H1 (cell line): ENCODE measurements around the gene ORMDL3. TPM values are rescaled to one million over a fixed set of nuclear protein-coding genes. Genes with fewer than 3 reads are reported as not detected.

Experiments
- CTCF ChIA-PET: fragments of 300-600 bp; sonication (Branson Sonifier 250); formaldehyde crosslinking; loops from one replicate; lab custom pipeline; 2021; ENCODE audit not compliant: partially characterized antibody; lab: Charles Lee
- POLR2A ChIA-PET: fragments of 300-600 bp; sonication (Branson Sonifier 250); formaldehyde crosslinking; loops from one replicate; lab custom pipeline; 2021; ENCODE audit warnings: inconsistent platforms; ENCODE audit not compliant: partially characterized antibody; lab: Charles Lee
- DNase-seq, 2 experiments: peaks; one replicate each; pipeline versions ENCODE4 v3.0.0 to v3.0.0-alpha.2; 2010 to 2022; ENCODE audit warnings: low spot score in 2 of 2, low read depth in 1 of 2, mixed read lengths in 1 of 2
- FAIRE-seq: peaks from 2 replicates; lab custom pipeline; 2011; peaks lifted over from hg19 to GRCh38; lab: Jason Lieb, UNC
- H2AFZ ChIP-seq: 2 replicates; pipeline ENCODE4 v1.8.1; 2012; ENCODE audit warnings: low read length, inconsistent platforms
- H2AK5ac ChIP-seq: 2 replicates; pipeline ENCODE4 v1.6.1; 2013; ENCODE audit warnings: low read depth, low read length
- H2BK120ac ChIP-seq: replicated peaks from 2 replicates; pipeline ENCODE3; 2013; ENCODE audit warnings: low read depth, low read length, inconsistent platforms
- H2BK12ac ChIP-seq: 2 replicates; pipeline ENCODE4 v1.6.1; 2013; ENCODE audit warnings: low read depth, low read length
- H2BK15ac ChIP-seq: 2 replicates; pipeline ENCODE4 v1.6.1; 2013; ENCODE audit warnings: low read length
- H2BK20ac ChIP-seq: 2 replicates; pipeline ENCODE4 v1.6.1; 2013; ENCODE audit warnings: low read length
- H2BK5ac ChIP-seq: 2 replicates; pipeline ENCODE4 v1.6.1; 2013; ENCODE audit warnings: low read depth, low read length
- H3K14ac ChIP-seq: 2 replicates; pipeline ENCODE4 v1.6.1; 2013; ENCODE audit warnings: inconsistent platforms; ENCODE audit not compliant: insufficient read length
- H3K18ac ChIP-seq: 2 replicates; pipeline ENCODE4 v1.6.1; 2013; ENCODE audit warnings: low read length; ENCODE audit errors: extremely low read depth
- H3K23ac ChIP-seq: 2 replicates; pipeline ENCODE4 v1.6.1; 2013; ENCODE audit warnings: inconsistent platforms; ENCODE audit not compliant: insufficient read length
- H3K23me2 ChIP-seq: 2 replicates; pipeline ENCODE4 v1.6.1; 2013; ENCODE audit warnings: low read depth, low read length
- H3K27ac ChIP-seq: 2 replicates; pipeline ENCODE4 v1.6.1; 2011; ENCODE audit warnings: low read depth, low read length, inconsistent platforms
- H3K27me3 ChIP-seq, 4 experiments: replicated peaks in 1 of 4; 1 replicate in 1 of 4; 2 replicates in 3 of 4; pipeline versions ENCODE4 v1.6.1 to v1.8.1; 2011 to 2013; ENCODE audit warnings: low read length in 3 of 4, mild to moderate bottlenecking in 3 of 4, inconsistent platforms in 2 of 4, mixed read lengths in 2 of 4, moderate library complexity in 1 of 4; ENCODE audit not compliant: control insufficient read depth in 3 of 4, insufficient read depth in 3 of 4; ENCODE audit errors: extremely low read depth in 1 of 4
- H3K36me3 ChIP-seq, 4 experiments: 2 replicates each; pipeline versions ENCODE4 v1.6.1 to v1.8.1; 2011 to 2013; ENCODE audit warnings: mild to moderate bottlenecking in 4 of 4, low read length in 3 of 4, moderate library complexity in 2 of 4, control low read depth in 1 of 4, inconsistent platforms in 1 of 4; ENCODE audit not compliant: insufficient read depth in 4 of 4, control insufficient read depth in 2 of 4
- H3K4ac ChIP-seq: replicated peaks from 2 replicates; pipeline ENCODE3; 2013; ENCODE audit warnings: low read length, low read depth, mixed read lengths, inconsistent platforms; ENCODE audit not compliant: insufficient read length
- H3K4me1 ChIP-seq, 4 experiments: replicated peaks in 1 of 4; 1 replicate in 1 of 4; 2 replicates in 3 of 4; pipeline versions ENCODE4 v1.6.1 to v1.8.1; 2011 to 2013; ENCODE audit warnings: low read length in 3 of 4, inconsistent platforms in 2 of 4, mixed read lengths in 1 of 4; ENCODE audit not compliant: insufficient read depth in 4 of 4, control insufficient read depth in 3 of 4
- H3K4me2 ChIP-seq, 2 experiments: 2 replicates each; pipeline versions ENCODE4 v1.6.1 to v1.8.1; 2011 to 2013; ENCODE audit warnings: low read depth in 2 of 2, low read length in 2 of 2, control low read depth in 1 of 2, inconsistent platforms in 1 of 2, mild to moderate bottlenecking in 1 of 2; ENCODE audit not compliant: insufficient read depth in 1 of 2
- H3K4me3 ChIP-seq, 4 experiments: fragments of 200-600, 300-600 bp in 1 of 4; sonication (generic), shearing (Covaris generic), sonication (Bioruptor Twin) in 1 of 4; 2 replicates each; pipeline versions ENCODE4 v1.5.1 to v1.8.1; 2011 to 2016; ENCODE audit warnings: low read length in 4 of 4, low read depth in 3 of 4, control low read depth in 2 of 4, inconsistent platforms in 2 of 4, mild to moderate bottlenecking in 2 of 4, mixed read lengths in 1 of 4, moderate library complexity in 1 of 4; ENCODE audit not compliant: insufficient read depth in 2 of 4; ENCODE audit errors: extremely low read depth in 1 of 4
- H3K56ac ChIP-seq: replicated peaks from 2 replicates; pipeline ENCODE3; 2013; ENCODE audit warnings: low read depth, mild to moderate bottlenecking, mixed read lengths, low read length, inconsistent platforms; ENCODE audit not compliant: insufficient read length
- H3K79me1 ChIP-seq: 2 replicates; pipeline ENCODE4 v1.6.1; 2013; ENCODE audit warnings: low read depth, low read length, control low read depth
- H3K79me2 ChIP-seq, 2 experiments: 2 replicates each; pipeline versions ENCODE4 v1.6.1 to v1.8.1; 2012 to 2013; ENCODE audit warnings: low read length in 2 of 2, mild to moderate bottlenecking in 2 of 2, inconsistent platforms in 1 of 2; ENCODE audit not compliant: insufficient read depth in 2 of 2, control insufficient read depth in 1 of 2
- H3K9ac ChIP-seq, 4 experiments: replicated peaks in 1 of 4; 1 replicate in 1 of 4; 2 replicates in 3 of 4; pipeline versions ENCODE4 v1.6.1 to v1.8.1; 2011 to 2013; ENCODE audit warnings: low read depth in 3 of 4, low read length in 3 of 4, control low read depth in 2 of 4, mild to moderate bottlenecking in 2 of 4, moderate library complexity in 2 of 4, inconsistent platforms in 1 of 4; ENCODE audit errors: extremely low read depth in 1 of 4
- H3K9me3 ChIP-seq, 2 experiments: 2 replicates each; pipeline versions ENCODE4 v1.6.1 to v1.8.1; 2012 to 2013; ENCODE audit warnings: mild to moderate bottlenecking in 2 of 2, moderate library complexity in 2 of 2, control low read depth in 1 of 2, inconsistent platforms in 1 of 2, low read depth in 1 of 2, low read length in 1 of 2, mixed read lengths in 1 of 2; ENCODE audit not compliant: insufficient read depth in 2 of 2
- H4K20me1 ChIP-seq, 2 experiments: replicated peaks in 1 of 2; 2 replicates each; pipeline versions ENCODE3 to v1.8.1; 2011 to 2013; ENCODE audit warnings: inconsistent platforms in 2 of 2, low read length in 2 of 2, mild to moderate bottlenecking in 1 of 2; ENCODE audit not compliant: insufficient read depth in 2 of 2, control insufficient read depth in 1 of 2
- H4K5ac ChIP-seq: 2 replicates; pipeline ENCODE4 v1.6.1; 2013; ENCODE audit warnings: low read length, low read depth, mixed read lengths, inconsistent platforms; ENCODE audit not compliant: insufficient read length
- H4K8ac ChIP-seq: 2 replicates; pipeline ENCODE4 v1.8.0; 2013; ENCODE audit warnings: mild to moderate bottlenecking, moderate library complexity, low read length, inconsistent platforms; ENCODE audit not compliant: insufficient read depth; ENCODE audit errors: extremely low read depth
- H4K91ac ChIP-seq: replicated peaks from 2 replicates; pipeline ENCODE3; 2013; ENCODE audit warnings: low read length, mixed read lengths, inconsistent platforms; ENCODE audit not compliant: insufficient read length
- ASH2L ChIP-seq: fragments of 200-600, 300-600 bp; sonication (generic); IDR thresholded peaks from one replicate; pipeline ENCODE4 v1.7.1; 2017; ENCODE audit warnings: low read length
- BACH1 ChIP-seq: IDR thresholded peaks from 2 replicates; pipeline ENCODE4 v1.6.1; 2012; ENCODE audit warnings: low read length, improper control_type of control experiment
- BCL11A ChIP-seq, 2 experiments: IDR thresholded peaks; one replicate each; pipeline ENCODE4 v1.6.1; 2011; ENCODE audit warnings: low read depth in 2 of 2, low read length in 2 of 2, mild to moderate bottlenecking in 2 of 2
- CBX8 ChIP-seq: fragments of 300-800, 300-1000 bp; sonication (generic); IDR thresholded peaks from 2 replicates; pipeline ENCODE4 v1.7.1; 2016; ENCODE audit warnings: low read depth, low read length, borderline replicate concordance
- CHD2 ChIP-seq: IDR thresholded peaks from 2 replicates; pipeline ENCODE4 v1.6.1; 2012; ENCODE audit warnings: low read length, improper control_type of control experiment
- FOSL1 ChIP-seq: IDR thresholded peaks from 2 replicates; pipeline ENCODE4 v1.6.1; 2011; ENCODE audit warnings: mild to moderate bottlenecking, low read depth, low read length, moderate library complexity; ENCODE audit not compliant: insufficient read depth
- GTF2F1 ChIP-seq: IDR thresholded peaks from 2 replicates; pipeline ENCODE4 v1.6.1; 2012; ENCODE audit warnings: low read depth, low read length, improper control_type of control experiment, borderline replicate concordance
- HDAC2 ChIP-seq, 2 experiments: fragments of 300-600 bp in 1 of 2; sonication (generic) in 1 of 2; IDR thresholded peaks; 2 replicates each; pipeline ENCODE4 v1.6.1; 2011 to 2012; ENCODE audit warnings: low read depth in 2 of 2, low read length in 2 of 2, mild to moderate bottlenecking in 2 of 2, moderate library complexity in 2 of 2, borderline replicate concordance in 1 of 2, inconsistent platforms in 1 of 2
- HDAC6 ChIP-seq: IDR thresholded peaks from one replicate; pipeline ENCODE4 v1.7.1; 2012; ENCODE audit warnings: low read depth, mild to moderate bottlenecking, inconsistent platforms, low read length, moderate library complexity
- MAFK ChIP-seq: IDR thresholded peaks from 2 replicates; pipeline ENCODE4 v1.6.1; 2012; ENCODE audit warnings: low read depth, mild to moderate bottlenecking, improper control_type of control experiment, low read length
- PHF8 ChIP-seq: fragments of 200-600 bp; sonication (generic); conservative IDR thresholded peaks from 2 replicates; pipeline ENCODE4 v1.7.1; 2012; ENCODE audit warnings: low read depth, mild to moderate bottlenecking, inconsistent platforms, low read length, moderate library complexity
- POU5F1 ChIP-seq: IDR thresholded peaks from 2 replicates; pipeline ENCODE4 v1.6.1; 2011; ENCODE audit warnings: low read depth, mild to moderate bottlenecking, low read length, moderate library complexity
- SUZ12 ChIP-seq: fragments of 200-600 bp; sonication (generic); IDR thresholded peaks from 2 replicates; pipeline ENCODE4 v1.6.1; 2012; ENCODE audit warnings: mild to moderate bottlenecking, inconsistent platforms, low read length, moderate library complexity, mixed read lengths
- TBP ChIP-seq: IDR thresholded peaks from 2 replicates; pipeline ENCODE4 v1.6.1; 2011; ENCODE audit warnings: low read depth, low read length, improper control_type of control experiment
- ZNF274 ChIP-seq: IDR thresholded peaks from 2 replicates; pipeline ENCODE4 v1.7.0; 2012; ENCODE audit warnings: low read length, borderline replicate concordance; ENCODE audit errors: extremely low read depth
- polyA plus RNA-seq, 7 experiments: library from polyadenylated mRNA; depleted of rRNA in 3 of 7; stranded (reverse) in 5 of 7; unstranded in 2 of 7; fragments of >200 nt in 5 of 7; fragments of 200-250 nt in 2 of 7; gene quantifications; 1 replicate in 5 of 7; 2 replicates in 1 of 7; 4 replicates in 1 of 7; pipeline versions ENCODE4 v1.2.1 to v1.2.3, GENCODE V29; 2011 to 2013; ENCODE audit warnings: missing spikeins in 2 of 7, mixed read lengths in 2 of 7
- total RNA-seq: library from RNA; stranded (reverse); fragmentation: NEBNext Ultra II Directional; extraction: Animal tissue kit (Norgen Biotek cat#: 25700); gene quantifications from 2 replicates; pipeline ENCODE4 v1.2.1, GENCODE V29; 2021
- TF ChIP-seq, protein P1 (sequence below): IDR thresholded peaks from 2 replicates; pipeline ENCODE4 v1.6.1; 2012; ENCODE audit warnings: inconsistent platforms

Gene ORMDL3
- total and polyA plus RNA-seq, 2 of the 8 experiments (the other 6 are each of a cell fraction or from before 2014, with no cell fraction given), result 50.4 to 108 TPM

GRCh38 chr17:39887078-39887477 is 40.3 kb downstream of the ORMDL3 start:
- Histone ChIP-seq H3K4me2 (no peak overlapping the region), H3K14ac (no peak overlapping the region), H3K4ac (no peak overlapping the region), H3K23ac (no peak overlapping the region), H3K9ac (no peak overlapping the region), H3K18ac (no peak overlapping the region), H2BK120ac (no peak overlapping the region), H2BK20ac (no peak overlapping the region), H2BK12ac (no peak overlapping the region), H3K79me1 (no peaks in the 10 kb centered on the region), H2BK5ac (no peak overlapping the region), H4K91ac (no peak overlapping the region), H3K4me3 (no peak overlapping the region), H2AK5ac (no peak overlapping the region), H4K20me1 (no peaks in the 10 kb centered on the region), H2AFZ (no peak overlapping the region), H3K27ac (no peak overlapping the region), H3K36me3 (no peaks in the 10 kb centered on the region), H4K8ac (no peak overlapping the region), H3K79me2 (no peaks in the 10 kb centered on the region), H2BK15ac (no peak overlapping the region), H3K4me1 (no peaks in the 10 kb centered on the region), H3K9me3 (no peaks in the 10 kb centered on the region), H3K56ac (no peak overlapping the region), H4K5ac (no peak overlapping the region), H3K27me3 (no peaks in the 10 kb centered on the region), H3K23me2 (no peaks in the 10 kb centered on the region)
- POLR2A ChIA-PET, result no interaction called here
- FAIRE-seq (no peak), DNase-seq (no peak)
- CTCF ChIA-PET, result interaction anchor here (0.7 kb wide), 1 partner anchor 247 kb away, joined by 3 read pairs; no protein-coding TSS in a partner anchor
- TF ChIP-seq CBX8 (no peak), FOSL1 (no peak), HDAC2 (IDR thresholded peaks at IDR 0.05; ENCODE audit: borderline replicate concordance in 1 of 2, low read depth in 2 of 2, low read length in 2 of 2) (no peak), ASH2L (no peak), PHF8 (no peak), MAFK (no peak), BCL11A (IDR thresholded peaks at IDR 0.05; ENCODE audit: low read depth in 2 of 2, low read length in 2 of 2) (no peak), TBP (no peak), CHD2 (no peak), SUZ12 (no peak), ZNF274 (no peak), BACH1 (no peak), HDAC6 (no peak), GTF2F1 (no peak), POU5F1 (no peak)
- TF ChIP-seq, protein P1, sequence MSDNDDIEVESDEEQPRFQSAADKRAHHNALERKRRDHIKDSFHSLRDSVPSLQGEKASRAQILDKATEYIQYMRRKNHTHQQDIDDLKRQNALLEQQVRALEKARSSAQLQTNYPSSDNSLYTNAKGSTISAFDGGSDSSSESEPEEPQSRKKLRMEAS, result no peak
